CD4-positive, alpha-beta T cell (primary cell): Measurements from ENCODE around the gene CAPS. TPM values are rescaled to one million over a fixed set of nuclear protein-coding genes. Genes with fewer than 3 reads are reported as not detected.
"Not testable (repeated sequence)": the region's sequence is repeated elsewhere in the genome, so short reads cannot be mapped to it uniquely, and the experiment has no call there.

Experiments used
- ATAC-seq: fragments of 200-7000 bp; cut with Tn5 transposase; one replicate; pipeline ENCODE4 v1.10.0; 2022; ENCODE audit warnings: mild to moderate bottlenecking; ENCODE audit not compliant: poor library complexity
- CTCF ChIA-PET: fragments of 350-600 bp; sonication (Branson Sonifier 250); formaldehyde crosslinking; loops from one replicate; lab custom pipeline; 2021; ENCODE audit warnings: antibody characterized with exemption, inconsistent platforms; lab: Charles Lee
- POLR2A ChIA-PET: fragments of 350-600 bp; sonication (Branson Sonifier 250); formaldehyde crosslinking; loops from one replicate; lab custom pipeline; 2021; ENCODE audit warnings: antibody characterized with exemption, inconsistent platforms; lab: Charles Lee
- DNase-seq, 14 experiments: peaks; one replicate each; pipeline ENCODE4 v3.0.0-alpha.2; 2013 to 2020; ENCODE audit warnings: mixed read lengths in 2 of 14
- H3K27ac ChIP-seq, 2 donors: one replicate each; pipeline versions ENCODE4 v1.5.1 to v1.7.0; 2013; ENCODE audit warnings: low read length in 2 of 2, low read depth in 1 of 2, mild to moderate bottlenecking in 1 of 2
- H3K27me3 ChIP-seq, 2 experiments: 1 replicate in 1 of 2; 2 replicates in 1 of 2; pipeline versions ENCODE4 v1.6.1 to v1.7.0; 2013; ENCODE audit warnings: low read length in 2 of 2, control low read depth in 1 of 2, mild to moderate bottlenecking in 1 of 2, moderate library complexity in 1 of 2; ENCODE audit not compliant: insufficient read depth in 2 of 2, control insufficient read depth in 1 of 2
- H3K36me3 ChIP-seq: one replicate; pipeline ENCODE4 v1.6.1; 2013; ENCODE audit warnings: low read length, control low read depth; ENCODE audit not compliant: insufficient read depth
- H3K4me1 ChIP-seq: one replicate; pipeline ENCODE4 v1.6.1; 2013; ENCODE audit warnings: low read length, control low read depth; ENCODE audit not compliant: insufficient read depth
- H3K4me3 ChIP-seq: one replicate; pipeline ENCODE4 v1.5.1; 2013; ENCODE audit warnings: mild to moderate bottlenecking, low read length, moderate library complexity
- H3K9me3 ChIP-seq, 2 experiments: 1 replicate in 1 of 2; 2 replicates in 1 of 2; pipeline versions ENCODE4 v1.6.1 to v1.7.0; 2013; ENCODE audit warnings: low read length in 2 of 2, mild to moderate bottlenecking in 2 of 2, control low read depth in 1 of 2, moderate library complexity in 1 of 2; ENCODE audit not compliant: control insufficient read depth in 1 of 2, insufficient read depth in 1 of 2
- H3K27ac Mint-ChIP-seq: one replicate; pipeline ENCODE4 v1.8.0; 2020; ENCODE audit warnings: mixed read lengths
- H3K27me3 Mint-ChIP-seq: one replicate; pipeline ENCODE4 v1.8.0; 2021; ENCODE audit warnings: mixed read lengths
- H3K36me3 Mint-ChIP-seq: one replicate; pipeline ENCODE4 v1.8.0; 2021; ENCODE audit warnings: low read depth, mixed read lengths
- H3K4me1 Mint-ChIP-seq: one replicate; pipeline ENCODE4 v1.8.0; 2021; ENCODE audit warnings: low read depth, mixed read lengths
- H3K4me3 Mint-ChIP-seq: one replicate; pipeline ENCODE4 v1.8.0; 2020; ENCODE audit warnings: mild to moderate bottlenecking, mixed read lengths
- H3K9me3 Mint-ChIP-seq: one replicate; pipeline ENCODE4 v1.8.0; 2020; ENCODE audit warnings: mixed read lengths
- intact Hi-C, 2 experiments: fragments of 100-400 bp; cut with DNase I in 1 of 2; cut with micrococcal nuclease in 1 of 2; formaldehyde crosslinking; loops; one replicate each; pipeline versions ENCODE4 v1.15.1 to v1.9.0; 2023 to 2025; cut with DNase I, micrococcal nuclease
- total RNA-seq, 174 experiments: library from RNA in 2 of 174; stranded (reverse) in 2 of 174; gene quantifications; one replicate each; pipeline ENCODE4 v1.2.3 and lab custom pipeline; 2021 to 2026
- TF ChIP-seq, protein P1 (sequence below): fragments of 200-600 bp; IDR thresholded peaks from one replicate; pipeline ENCODE4 v1.8.0; 2022; ENCODE audit warnings: antibody characterized with exemption, mild to moderate bottlenecking

CAPS gene
- total RNA-seq, 2 experiments from 2014 or later = 43.2 to 44.2 TPM

DNA sequence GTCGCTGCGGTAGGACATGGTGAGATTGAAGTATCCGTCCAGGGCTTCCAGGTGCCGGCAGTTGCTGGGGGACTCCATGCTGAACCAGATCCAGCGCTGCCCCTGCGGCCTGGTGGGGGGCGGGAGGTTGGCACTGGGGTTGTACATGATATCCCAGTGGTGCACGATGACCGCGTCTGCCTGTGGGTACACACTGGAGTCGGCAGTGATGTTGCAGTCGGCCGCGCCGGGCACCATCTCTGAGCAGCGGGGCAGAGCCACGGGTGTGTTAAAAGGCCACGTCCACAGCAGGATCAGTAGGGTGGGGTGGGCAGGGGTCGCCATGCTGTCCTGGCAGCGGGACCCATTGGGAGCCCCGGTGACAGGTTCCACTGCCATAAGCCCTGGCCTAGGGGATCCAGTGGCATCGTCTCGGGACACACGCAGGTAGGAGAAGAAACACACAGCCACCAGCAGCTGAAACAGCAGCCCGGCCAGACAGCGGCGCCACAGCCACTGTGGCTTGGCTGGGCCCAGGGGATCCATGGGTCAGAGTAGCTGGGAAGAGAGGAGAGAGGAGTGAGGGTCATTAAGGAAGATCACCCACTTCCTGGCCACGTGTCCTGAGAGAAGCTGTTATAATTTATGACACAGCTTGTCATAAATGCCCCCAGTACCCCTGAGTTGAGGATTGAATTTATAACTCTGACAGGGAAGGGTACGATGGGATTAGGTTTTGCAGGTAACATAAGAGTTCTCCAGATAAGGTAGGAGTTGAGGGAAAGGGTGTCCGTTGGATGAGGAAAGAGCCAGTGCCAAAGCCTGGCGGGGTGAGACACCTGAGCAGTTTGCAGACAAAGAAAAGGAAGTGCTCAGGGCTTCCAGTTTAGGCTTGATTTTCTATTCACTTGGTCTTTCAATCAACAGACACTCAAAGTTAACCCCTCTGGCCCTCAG is 46.6 kb upstream of the CAPS start:
- DNase-seq = no peak
- no peak overlapping the region for H3K27ac Mint-ChIP-seq
- H3K4me1 ChIP-seq = no peaks in the 10 kb centered on the region

DNA sequence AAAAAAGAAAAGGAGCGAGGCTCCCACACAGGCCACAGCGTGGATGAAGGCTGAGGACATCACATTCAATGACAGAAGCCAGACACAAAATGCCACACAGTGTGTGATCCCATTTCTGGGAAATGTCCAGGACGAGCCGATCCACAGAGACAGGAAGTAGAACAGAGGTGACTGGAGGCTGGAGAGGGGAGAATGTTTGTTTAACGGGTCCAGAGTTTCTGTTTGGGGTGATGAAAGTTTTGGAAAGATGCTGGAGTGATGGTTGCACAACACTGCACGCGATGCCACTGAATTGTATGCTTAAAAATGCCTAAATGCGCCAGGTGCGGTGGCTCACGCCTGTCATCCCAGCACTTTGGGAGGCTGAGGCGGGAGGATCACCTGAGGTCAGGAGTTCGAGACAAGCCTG is 43.1 kb upstream of the CAPS start:
- no peaks in the 10 kb centered on the region for H3K9me3 Mint-ChIP-seq
- H3K27me3 Mint-ChIP-seq = peaks cover 5% of the 10 kb centered on the region
- CTCF ChIA-PET = no interaction called here
- no peaks in the 10 kb centered on the region for H3K36me3 Mint-ChIP-seq
- TF ChIP-seq, protein P1, sequence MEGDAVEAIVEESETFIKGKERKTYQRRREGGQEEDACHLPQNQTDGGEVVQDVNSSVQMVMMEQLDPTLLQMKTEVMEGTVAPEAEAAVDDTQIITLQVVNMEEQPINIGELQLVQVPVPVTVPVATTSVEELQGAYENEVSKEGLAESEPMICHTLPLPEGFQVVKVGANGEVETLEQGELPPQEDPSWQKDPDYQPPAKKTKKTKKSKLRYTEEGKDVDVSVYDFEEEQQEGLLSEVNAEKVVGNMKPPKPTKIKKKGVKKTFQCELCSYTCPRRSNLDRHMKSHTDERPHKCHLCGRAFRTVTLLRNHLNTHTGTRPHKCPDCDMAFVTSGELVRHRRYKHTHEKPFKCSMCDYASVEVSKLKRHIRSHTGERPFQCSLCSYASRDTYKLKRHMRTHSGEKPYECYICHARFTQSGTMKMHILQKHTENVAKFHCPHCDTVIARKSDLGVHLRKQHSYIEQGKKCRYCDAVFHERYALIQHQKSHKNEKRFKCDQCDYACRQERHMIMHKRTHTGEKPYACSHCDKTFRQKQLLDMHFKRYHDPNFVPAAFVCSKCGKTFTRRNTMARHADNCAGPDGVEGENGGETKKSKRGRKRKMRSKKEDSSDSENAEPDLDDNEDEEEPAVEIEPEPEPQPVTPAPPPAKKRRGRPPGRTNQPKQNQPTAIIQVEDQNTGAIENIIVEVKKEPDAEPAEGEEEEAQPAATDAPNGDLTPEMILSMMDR = no peak
- H3K9me3 ChIP-seq = no peaks in the 10 kb centered on the region
- no peaks in the 10 kb centered on the region for H3K27me3 ChIP-seq
- H3K36me3 ChIP-seq = no peaks in the 10 kb centered on the region
- no peaks in the 10 kb centered on the region for H3K4me1 Mint-ChIP-seq
- H3K27ac ChIP-seq = no peak overlapping the region
- intact Hi-C loops = no loop called here
- POLR2A ChIA-PET = no interaction called here
- no peak overlapping the region for H3K4me3 Mint-ChIP-seq
- no peak for DNase-seq
- H3K27ac Mint-ChIP-seq = no peak overlapping the region
- ATAC-seq = no peak
- no peaks in the 10 kb centered on the region for H3K4me1 ChIP-seq
- no peak overlapping the region for H3K4me3 ChIP-seq

More for the DNA sequence above, 46.6 kb upstream of the CAPS start:
- CTCF ChIA-PET = interaction anchor here (0.5 kb wide), 1 partner anchor 47 kb away, joined by 3 read pairs; no protein-coding TSS in a partner anchor
- Histone ChIP-seq H3K27ac (no peak overlapping the region), H3K36me3 (no peaks in the 10 kb centered on the region), H3K9me3 (no peaks in the 10 kb centered on the region), H3K27me3 (no peaks in the 10 kb centered on the region), H3K4me3 (no peak overlapping the region)
- TF ChIP-seq, protein P1 = no peak
- Mint-ChIP-seq H3K27me3 (peaks cover 5% of the 10 kb centered on the region), H3K36me3 (no peaks in the 10 kb centered on the region), H3K9me3 (no peaks in the 10 kb centered on the region), H3K4me3 (no peak overlapping the region), H3K4me1 (no peaks in the 10 kb centered on the region)
- intact Hi-C loops = no loop called here
- no peak for ATAC-seq
- POLR2A ChIA-PET = no interaction called here

DNA sequence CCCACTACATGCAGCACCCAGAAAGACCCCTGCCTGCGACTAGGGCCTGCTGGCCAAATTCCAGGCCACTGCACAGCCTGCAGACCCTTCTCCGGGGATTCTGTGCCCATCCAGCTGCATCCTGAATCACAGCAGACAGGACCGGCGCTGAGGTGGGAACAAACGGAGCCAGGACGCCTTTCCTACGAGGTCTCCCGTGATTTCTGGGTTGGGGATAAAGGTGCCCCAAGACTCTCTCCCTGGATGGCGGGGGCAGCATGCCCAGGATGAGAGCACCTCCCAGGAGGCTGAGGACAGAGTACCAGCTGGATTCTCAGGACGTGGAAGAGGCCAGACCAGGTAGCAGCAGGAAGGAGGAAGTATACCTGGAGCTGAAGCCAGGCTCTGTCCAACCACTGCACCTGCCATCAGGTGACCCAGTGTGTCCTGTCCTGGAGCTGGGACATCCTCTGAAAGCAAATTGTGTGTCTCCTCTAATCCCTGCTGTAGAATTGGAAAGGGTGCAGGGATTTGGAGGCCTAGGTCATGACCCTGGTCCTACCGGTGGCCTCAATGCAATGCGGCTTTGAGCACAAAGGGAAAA is 40.3 kb upstream of the CAPS start:
- H3K9me3 ChIP-seq = no peaks in the 10 kb centered on the region
- no peaks in the 10 kb centered on the region for H3K4me1 ChIP-seq
- ChIA-PET POLR2A (no interaction called here), CTCF (no interaction called here)
- Mint-ChIP-seq H3K27me3 (no peaks in the 10 kb centered on the region), H3K36me3 (no peaks in the 10 kb centered on the region), H3K4me1 (no peaks in the 10 kb centered on the region), H3K27ac (no peak overlapping the region), H3K9me3 (no peaks in the 10 kb centered on the region), H3K4me3 (no peak overlapping the region)
- H3K27ac ChIP-seq = no peak overlapping the region
- no peaks in the 10 kb centered on the region for H3K36me3 ChIP-seq
- no peak for DNase-seq
- H3K27me3 ChIP-seq = peaks cover 3 to 12% of the 10 kb centered on the region in 2 experiments
- H3K4me3 ChIP-seq = no peak overlapping the region
- no peak for ATAC-seq
- TF ChIP-seq, protein P1 = no peak
- intact Hi-C loops = no loop called here

DNA sequence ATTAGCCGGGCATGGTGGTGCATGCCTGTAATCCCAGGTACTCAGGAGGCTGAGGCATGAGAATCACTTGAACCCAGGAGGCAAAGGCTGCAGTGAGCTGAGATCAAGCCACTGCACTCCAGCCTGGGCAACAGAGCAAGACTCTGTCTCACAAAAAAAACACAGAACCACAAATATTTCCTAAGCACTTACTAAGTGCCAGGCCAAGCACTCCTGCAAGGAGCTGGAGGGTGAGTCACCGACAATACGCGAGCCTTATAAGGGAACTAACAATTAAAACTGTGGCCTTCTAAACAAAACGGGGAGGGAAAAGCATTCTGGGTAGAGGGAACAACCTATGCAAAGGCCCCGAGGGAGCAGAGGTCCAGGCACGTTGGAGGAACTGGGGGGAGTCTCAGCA is 39.6 kb upstream of the CAPS start:
- H3K4me1 ChIP-seq, CTCF ChIA-PET, intact Hi-C loops, DNase-seq, H3K36me3 ChIP-seq, H3K4me1 Mint-ChIP-seq, H3K27ac ChIP-seq, H3K9me3 ChIP-seq, H3K4me3 ChIP-seq, POLR2A ChIA-PET, H3K4me3 Mint-ChIP-seq, H3K27ac Mint-ChIP-seq, H3K36me3 Mint-ChIP-seq, H3K9me3 Mint-ChIP-seq, H3K27me3 Mint-ChIP-seq, ATAC-seq: not testable (repeated sequence)
- H3K27me3 ChIP-seq = peaks cover 11 to 18% of the 10 kb centered on the region in 2 experiments
